Activated CD4-positive, alpha-beta T cell treated with anti-CD3 and anti-CD28 coated beads, Interleukin-2, amount 50 U/mL, for 1 hour (primary cell): ENCODE results near the gene TOP2A.
"Not testable (repeated sequence)": the region's sequence is repeated elsewhere in the genome, so short reads cannot be mapped to it uniquely, and the experiment has no call there.

Experiments used
- DNase-seq: peaks from one replicate; pipeline ENCODE4 v3.0.0-alpha.2; 2020

TOP2A gene

DNA sequence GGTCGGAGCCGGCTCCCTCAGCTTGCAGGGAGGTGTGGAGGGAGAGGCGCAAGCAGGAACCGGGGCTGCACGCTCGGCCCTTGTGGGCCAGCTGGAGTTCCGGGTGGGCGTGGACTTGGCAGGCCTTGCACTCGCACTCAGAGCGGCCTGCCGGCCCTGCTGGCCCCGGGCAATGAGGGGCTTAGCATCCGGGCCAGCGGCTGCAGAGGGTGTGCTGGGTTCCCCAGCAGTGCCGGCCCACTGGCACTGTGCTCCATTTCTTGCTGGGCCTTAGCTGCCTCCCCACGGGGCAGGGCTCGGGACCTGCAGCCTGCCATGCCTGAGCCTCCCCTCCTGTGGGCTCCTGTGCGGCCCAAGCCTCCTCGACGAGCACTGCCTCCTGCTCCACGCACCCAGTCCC, 41.9 kb downstream of the TOP2A start:
- not testable (repeated sequence) for DNase-seq

GRCh38 chr17:40374821-40375498, 42.7 kb downstream of the TOP2A start:
- no peak for DNase-seq

- no peak for DNase-seq
These were observed 43.7 kb downstream of the TOP2A start for GRCh38 chr17:40373999-40374398.

DNA sequence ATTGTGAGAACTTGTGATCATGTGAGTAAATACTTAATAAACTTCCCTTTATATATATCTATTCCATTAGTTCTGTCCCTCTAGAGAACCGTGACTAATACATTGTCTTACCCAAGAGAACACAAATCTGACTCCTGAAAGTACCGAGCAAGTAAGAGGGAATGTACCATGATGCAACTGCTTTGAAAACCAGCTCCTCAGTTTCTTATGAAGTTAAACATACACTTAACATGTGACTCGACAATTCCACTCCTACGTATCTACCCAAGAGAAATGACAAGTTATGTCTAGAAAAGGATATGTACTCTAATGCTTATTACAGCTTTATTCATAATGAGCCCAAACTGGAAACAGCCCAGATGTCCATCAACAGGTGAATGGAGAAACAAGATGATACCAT, 44.4 kb downstream of the TOP2A start:
- no peak for DNase-seq

- DNase-seq, result not testable (repeated sequence)
These were observed 45.1 kb downstream of the TOP2A start for GRCh38 chr17:40372644-40373043.

DNA sequence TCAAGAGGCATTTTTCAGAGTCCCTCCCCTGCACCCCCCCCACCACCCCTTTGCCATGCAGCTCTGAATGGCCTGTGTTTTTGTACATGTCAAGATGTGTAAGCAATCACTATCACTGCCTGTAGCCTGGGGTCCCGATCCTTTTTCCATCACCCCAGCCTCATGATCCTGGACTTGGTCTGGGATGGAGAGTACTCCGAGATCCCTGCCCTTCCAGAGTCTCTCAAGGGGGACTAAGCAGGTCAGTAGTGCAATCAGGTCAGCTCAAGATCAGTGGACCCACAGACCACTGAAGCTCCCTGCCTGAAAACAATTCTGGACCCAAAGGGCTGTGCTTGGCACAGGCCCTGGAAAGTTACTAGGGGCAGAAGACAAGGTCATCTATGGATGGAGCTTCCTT, 45.7 kb downstream of the TOP2A start:
- no peak for DNase-seq

DNA sequence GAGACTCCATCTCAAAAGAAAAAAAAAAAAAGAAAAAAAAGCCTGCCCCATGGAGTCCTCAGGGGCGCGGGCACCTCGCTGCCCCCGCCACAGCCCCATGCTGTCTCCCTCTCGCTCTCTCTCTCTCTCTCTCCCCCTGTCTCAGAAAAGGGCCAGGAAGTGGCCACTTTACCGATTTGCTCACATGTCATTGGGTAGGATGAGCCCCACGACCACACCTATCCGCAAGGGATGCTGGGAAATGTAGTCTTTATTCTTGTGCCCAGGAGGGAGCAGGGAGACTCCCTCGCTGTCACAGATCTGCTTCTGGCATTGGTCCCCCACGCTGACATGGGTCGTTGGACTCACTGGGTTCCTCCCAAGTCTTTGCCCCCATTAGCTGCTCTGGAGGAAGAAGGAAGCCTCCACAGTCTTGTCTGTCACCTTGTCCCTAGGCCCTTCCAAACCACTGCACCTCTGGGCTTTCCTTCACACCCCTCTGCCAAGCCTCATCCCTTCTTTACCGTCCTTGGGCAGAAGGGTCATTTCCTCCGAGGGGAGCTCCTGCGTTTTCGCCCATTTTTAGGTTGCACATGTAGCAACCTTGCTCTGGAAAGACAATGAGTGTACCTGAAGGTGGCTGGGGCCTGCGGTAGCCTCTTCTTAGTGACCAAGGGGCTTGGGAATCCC, 46.3 kb downstream of the TOP2A start:
- DNase-seq, result no peak

DNA sequence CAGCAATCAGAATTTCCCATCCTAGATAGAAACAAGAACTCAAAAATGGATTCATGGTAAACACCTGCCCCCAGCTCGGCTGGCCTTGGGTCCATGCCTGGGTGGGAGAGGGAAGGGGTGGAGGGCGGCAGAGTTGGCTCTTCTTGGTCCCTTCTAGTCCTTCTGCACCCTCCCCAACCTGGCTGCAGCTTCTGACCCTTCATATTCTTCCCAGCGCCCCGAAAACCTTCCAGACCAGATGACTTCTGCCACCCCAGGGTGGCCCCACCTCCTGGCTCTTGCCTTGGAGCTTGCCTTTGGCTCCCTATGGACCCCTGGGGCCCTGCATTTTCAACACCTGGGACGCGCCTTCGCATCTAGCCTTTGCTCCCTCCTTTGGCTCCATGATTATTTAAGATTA, 47.8 kb downstream of the TOP2A start:
- no peak for DNase-seq

GRCh38 chr17:40367728-40368127, 50.0 kb downstream of the TOP2A start:
- DNase-seq, result not testable (repeated sequence)

- no peak for DNase-seq
These were observed 50.7 kb downstream of the TOP2A start for GRCh38 chr17:40366861-40367518.

- no peak for DNase-seq
These were observed 51.4 kb downstream of the TOP2A start for GRCh38 chr17:40366076-40366860.

GRCh38 chr17:40364906-40365305, 52.8 kb downstream of the TOP2A start:
- DNase-seq, result no peak

- DNase-seq, result no peak
These were observed 53.4 kb downstream of the TOP2A start, which contains the start of gene GJD3 for GRCh38 chr17:40364121-40364861. Gene GJD3 (minus strand): TSS chr17:40364737. CDS start chr17:40363815, 922 bp downstream.

DNA sequence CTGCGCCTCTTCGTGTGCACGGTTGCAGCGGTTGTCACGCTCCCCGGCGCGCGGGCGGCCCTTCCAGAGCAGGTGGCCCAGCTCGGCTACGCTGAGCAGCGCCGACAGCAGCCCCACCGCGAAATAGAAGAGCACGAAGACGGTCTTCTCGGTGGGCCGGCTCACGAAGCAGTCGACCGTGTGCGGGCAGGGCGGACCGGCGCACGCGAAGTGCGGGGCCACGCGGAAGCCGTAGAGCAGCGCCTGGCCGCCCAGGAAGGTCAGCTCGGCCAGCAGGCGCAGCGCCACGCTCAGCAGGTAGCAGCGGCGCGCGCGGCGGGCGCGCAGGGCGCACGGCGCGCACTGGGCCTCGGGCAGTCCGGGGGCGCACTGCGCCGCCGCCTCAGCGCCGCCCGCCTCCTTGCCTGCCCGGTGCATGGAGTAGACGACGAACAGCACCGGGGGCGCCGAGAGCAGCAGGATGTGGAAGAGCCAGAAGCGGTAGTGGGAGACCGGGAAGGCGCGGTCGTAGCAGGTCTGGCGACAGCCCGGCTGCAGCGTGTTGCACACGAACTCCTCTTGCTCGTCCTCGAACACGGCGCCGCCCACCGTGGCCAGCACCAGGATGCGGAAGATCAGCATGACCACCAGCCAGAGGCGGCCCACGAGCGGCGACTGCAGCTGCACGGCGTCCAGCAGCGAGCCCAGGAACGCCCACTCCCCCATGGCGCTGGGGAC, 54.4 kb downstream of the TOP2A start:
- peak; percentile 35 for DNase-seq

- peak; percentile 80 for DNase-seq
These were observed 55.0 kb downstream of the TOP2A start for GRCh38 chr17:40362696-40363110.

GRCh38 chr17:40361925-40362695, 55.6 kb downstream of the TOP2A start:
- DNase-seq, result no peak

GRCh38 chr17:40361063-40361924, 56.4 kb downstream of the TOP2A start:
- DNase-seq, result no peak

DNA sequence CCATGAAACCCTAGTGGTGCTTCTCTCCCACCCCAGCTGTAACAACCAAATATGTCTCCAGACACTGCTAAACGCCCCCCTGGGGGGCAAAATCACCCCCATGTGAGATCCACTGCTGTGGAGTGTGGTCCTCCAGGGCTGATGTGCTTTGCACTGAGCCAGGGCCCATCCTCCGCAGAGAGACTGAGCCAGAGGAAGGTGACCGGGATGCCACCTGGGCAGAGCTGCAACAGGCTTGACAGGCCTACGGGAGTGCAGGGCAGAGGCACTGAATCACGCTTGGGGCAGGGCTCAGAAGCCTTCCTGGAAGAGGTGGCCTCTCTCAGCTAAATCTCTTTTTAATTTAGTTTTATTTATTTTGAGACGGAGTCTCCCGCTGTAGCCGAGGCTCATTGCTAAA, 57.6 kb downstream of the TOP2A start:
- DNase-seq, result no peak

- DNase-seq, result peak; percentile 91
These were observed 59.2 kb downstream of the TOP2A start for GRCh38 chr17:40358323-40359038.
